HG02852 (cell line): ENCODE results near the gene KIF26A.
"Not testable (repeated sequence)": the region's sequence is repeated elsewhere in the genome, so short reads cannot be mapped to it uniquely, and the experiment has no call there.

ENCODE experiments used
- ATAC-seq: cut with Tn5 transposase; IDR thresholded peaks from one replicate; pipeline ENCODE4 v1.9.1; 2021; ENCODE audit warnings: mild to moderate bottlenecking, moderate library complexity; ENCODE audit not compliant: unreplicated experiment

Gene KIF26A

DNA sequence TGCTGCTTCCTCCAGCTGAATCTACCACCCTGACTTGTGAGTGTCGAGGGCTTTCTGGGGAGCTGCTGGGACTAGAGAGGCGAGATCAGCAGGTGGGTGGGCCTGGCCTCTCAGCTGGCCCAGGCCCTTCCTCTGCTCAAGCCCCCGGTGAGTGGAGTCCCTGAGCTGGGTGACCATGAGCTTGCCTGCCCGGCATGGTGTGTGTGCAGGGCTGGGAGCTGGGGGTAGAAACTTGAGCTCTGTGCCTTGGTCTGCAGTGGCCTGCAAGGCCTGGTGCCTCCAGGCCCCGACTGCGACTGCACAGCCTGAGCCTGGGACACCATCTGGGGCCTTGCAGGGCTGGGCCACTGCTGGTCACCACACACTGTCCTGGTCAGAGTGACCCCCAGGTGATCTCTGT lies 67.4 kb downstream of the KIF26A start:
- ATAC-seq, result no peak

DNA sequence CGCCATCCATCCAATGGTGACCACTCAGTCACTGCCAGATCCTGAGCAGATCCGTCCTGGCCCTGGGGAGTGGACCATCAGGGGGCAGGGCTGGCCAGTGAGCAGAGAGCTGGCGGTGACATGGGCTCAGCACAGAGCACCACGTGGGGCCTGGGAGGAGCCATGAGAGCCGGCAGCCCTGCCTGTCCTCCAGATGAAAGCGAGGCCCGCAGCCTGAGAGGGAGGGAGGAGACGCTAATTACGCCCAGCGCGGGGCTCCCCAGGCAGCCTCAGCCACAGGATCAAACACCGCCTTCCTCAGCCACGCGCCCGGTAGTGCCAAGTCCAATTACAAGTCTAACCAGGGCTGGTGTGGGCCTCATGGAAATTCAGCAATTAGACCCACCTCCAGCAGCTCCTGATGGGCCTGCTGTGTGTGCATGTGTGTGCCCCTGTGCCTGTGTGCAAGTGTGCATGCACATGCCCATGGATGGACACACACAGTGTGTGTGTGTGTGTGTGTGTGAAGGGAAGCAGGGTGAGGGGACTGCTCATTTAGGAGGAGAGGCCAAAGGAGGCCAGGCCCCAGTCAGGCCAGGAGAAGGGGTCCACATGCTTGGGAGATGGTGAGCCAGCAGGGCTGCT lies 68.0 kb downstream of the KIF26A start:
- no peak for ATAC-seq

DNA sequence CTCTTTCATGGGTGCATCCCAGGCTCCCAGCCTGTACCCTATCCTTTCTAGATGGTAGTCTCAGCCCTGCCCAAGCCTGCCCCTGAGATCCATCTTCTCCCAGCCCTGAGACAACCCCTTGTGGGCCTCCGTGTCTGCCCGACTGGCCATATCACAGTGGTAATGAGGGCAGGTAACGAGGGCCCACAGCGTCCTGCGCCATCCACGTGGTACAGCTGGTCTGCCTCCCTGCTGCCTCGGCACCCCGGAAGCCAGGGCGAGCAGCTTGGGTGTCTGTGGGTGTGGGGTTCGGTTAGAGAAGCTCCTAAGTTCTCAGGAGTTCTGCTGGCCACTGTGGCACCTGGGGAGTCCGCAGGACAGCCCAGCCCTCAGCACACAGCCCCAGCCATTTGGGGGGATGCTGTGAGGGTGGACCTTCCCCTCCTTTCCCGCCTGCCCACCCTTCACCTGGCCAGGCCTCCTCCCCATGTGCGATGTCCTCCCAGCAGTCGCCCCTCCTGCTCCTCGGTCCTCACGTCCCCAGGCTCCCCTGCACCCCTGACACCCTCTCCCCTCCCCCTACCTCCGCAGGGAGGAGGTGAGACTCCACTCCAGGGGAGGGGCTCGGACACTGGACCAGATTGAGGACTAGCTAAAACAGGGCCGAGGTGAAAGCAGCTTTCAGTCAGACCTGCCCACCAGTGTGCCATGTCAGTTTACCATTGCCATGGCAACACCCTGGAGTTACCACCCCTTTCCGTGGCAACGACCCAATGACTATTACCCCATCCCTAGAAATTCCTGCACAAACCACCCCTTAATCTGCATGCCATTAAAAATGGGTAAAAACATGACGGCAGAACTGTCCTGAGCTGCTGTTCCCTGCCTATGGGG lies 69.0 kb downstream of the KIF26A start:
- ATAC-seq, result no peak

DNA sequence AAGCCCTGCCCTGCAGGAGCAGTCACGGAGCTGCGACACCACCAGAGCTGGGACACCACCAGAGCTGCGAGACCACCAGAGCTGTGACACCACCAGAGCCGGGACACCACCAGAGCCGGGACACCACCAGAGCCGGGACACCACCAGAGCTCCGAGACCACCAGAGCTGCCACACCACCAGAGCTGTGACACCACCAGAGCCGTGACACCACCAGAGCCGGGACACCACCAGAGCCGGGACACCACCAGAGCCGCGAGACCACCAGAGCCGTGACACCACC lies 69.6 kb downstream of the KIF26A start:
- ATAC-seq, result not testable (repeated sequence)

DNA sequence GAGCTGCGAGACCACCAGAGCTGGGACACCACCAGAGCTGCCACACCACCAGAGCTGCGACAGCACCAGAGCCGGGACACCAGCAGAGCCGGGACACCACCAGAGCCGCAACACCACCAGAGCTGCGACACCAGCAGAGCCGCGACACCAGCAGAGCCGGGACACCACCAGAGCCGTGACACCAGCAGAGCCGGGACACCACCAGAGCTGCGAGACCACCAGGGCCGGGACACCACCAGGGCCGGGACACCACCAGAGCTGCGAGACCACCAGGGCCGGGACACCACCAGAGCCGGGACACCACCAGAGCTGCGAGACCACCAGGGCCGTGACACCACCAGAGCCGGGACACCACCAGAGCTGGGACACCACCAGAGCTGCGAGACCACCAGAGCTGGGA lies 69.9 kb downstream of the KIF26A start:
- not testable (repeated sequence) for ATAC-seq

DNA sequence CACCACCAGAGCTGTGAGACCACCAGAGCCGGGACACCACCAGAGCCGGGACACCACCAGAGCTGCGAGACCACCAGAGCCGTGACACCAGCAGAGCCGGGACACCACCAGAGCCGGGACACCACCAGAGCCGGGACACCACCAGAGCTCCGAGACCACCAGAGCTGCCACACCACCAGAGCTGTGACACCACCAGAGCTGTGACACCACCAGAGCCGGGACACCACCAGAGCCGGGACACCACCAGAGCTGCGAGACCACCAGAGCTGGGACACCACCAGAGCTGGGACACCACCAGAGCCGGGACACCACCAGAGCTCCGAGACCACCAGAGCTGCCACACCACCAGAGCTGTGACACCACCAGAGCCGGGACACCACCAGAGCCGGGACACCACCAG lies 70.7 kb downstream of the KIF26A start:
- not testable (repeated sequence) for ATAC-seq

DNA sequence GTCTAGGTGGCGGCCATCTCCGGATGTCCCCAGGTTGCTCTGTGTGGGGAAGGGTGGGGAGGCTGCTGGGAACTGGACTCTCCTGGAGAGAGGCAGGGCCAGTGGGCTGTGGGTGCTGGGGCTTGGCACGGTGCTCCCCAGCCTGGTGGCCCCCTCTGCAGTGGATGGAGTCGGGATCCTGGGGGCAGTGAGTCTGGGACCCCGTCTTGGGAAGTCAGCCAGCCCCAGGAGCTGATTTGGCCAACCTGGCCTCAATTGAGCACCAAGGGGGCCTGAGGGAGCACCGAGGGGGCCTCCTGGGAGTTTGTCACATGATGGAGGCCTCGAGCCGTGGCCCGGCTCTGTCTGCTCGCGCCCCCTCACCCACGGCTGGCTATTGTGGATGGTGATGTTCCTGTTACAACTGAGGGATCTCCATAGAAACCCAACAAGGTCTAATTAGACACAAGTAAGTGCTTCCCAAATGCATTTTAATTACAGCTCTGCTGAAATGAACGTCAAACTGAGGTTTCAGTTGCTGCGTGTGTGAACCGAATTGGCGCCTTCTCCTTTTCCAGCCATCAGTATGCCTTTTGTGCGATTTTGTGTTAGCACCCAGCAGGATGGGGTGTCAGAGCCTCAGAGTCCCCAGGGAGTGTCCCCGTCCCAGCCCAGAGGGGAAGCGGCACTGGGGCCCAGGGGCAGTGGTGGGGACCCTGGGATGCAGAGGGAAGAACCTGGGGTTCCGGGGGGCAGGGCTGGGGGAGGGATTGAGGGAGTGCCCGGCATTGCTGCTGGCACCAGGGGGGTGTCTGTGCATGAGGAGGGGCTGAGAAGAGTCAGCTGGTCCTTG lies 71.8 kb downstream of the KIF26A start:
- no peak for ATAC-seq

DNA sequence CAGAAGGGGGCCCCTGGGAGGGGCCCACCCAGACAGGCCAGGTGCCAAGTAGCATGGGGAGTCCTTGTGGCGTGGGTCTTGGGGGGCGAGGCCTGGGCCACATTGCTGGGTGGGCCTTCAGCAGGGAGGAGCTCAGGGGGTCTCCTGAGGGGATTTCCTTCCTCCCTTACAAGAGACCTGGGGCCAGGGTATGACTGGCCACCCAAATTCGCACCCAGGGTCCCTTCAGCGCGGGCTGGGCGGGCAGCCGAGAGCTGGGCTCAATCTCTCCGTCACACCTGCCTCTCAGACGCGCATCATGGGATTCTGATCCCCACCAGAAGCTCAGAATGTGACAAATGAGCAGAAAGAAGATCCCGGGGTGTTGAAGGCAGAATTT lies 72.4 kb downstream of the KIF26A start:
- no peak for ATAC-seq

DNA sequence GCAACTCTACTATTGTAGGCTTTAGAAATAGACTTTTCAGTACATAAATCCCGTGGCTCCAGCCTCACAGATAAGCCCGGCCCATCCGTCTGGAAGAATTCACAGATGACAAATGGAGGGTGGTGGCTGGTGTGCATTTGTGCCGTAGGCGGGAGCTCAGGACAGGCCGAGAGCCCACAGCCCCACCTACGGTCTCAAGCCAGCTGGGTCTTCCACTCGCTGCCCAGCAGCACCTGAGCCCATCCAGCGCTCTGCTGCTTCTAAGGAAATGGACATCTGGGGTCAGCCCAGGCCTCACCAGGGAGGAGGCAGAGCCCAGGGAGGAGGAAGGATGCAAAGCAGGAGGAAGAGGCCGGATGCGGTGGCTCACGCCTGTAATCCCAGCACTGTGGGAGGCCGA lies 72.8 kb downstream of the KIF26A start:
- ATAC-seq, result no peak

DNA sequence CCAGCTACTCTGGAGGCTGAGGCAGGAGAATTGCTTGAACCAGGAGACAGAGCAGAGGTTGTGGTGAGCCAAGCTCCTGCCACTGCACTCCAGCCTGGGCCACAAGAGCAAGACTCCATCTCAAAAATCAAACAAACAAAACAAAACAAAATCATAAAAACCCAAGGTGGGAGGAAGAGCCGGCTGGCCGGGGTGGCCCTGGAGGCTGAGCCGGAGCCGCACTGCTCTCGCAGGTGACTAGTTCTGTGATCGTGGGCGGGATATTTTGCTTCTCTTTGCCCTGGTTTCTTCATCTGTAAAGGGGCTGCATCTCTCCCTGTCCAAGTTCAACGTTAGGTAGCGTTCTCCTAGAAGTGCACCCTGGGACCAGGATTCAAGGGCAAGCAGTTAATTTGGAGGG lies 73.4 kb downstream of the KIF26A start:
- ATAC-seq, result no peak

DNA sequence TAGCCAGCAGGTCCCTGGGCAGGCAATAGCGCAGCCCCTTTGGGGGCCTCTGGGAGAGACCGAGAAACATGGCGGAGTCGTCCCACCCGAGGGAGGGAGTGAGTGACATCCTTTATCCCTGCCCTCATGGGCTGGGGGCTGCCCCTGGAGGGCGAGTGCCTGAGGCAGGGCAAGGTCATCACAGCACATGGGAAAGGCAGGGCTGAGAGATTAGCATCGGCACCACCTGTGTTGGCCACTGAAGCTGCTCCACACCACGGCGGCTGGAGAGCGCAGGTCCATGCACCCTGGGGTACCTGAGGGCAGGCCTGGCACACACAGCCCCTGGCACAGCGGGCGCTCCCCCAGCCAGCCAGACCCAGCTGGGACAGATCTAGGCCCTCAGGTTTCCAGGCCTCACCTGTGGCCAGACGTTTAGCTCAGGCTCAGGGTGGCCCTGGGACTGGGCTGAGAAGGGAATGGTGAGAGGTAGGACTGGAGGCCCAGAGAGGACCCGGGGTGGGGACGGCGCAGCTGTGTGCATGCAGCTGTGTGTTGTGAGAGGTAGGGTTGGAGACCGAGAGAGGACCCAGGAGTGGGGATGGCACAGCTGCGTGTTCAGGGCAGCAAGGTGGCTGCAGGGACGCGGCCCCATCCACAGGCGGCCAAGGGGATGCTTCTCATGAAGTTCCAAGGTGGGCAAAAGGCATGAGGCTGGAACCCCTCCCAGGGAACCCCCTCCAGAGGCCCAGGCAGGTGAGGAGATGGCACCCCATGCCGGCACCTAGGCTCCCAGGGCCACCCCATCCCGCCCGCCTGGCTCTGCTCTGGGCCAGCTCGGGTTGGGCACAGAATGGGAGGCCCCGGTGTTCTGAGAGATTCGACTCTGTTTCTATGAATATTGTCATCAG lies 74.1 kb downstream of the KIF26A start:
- no peak for ATAC-seq

DNA sequence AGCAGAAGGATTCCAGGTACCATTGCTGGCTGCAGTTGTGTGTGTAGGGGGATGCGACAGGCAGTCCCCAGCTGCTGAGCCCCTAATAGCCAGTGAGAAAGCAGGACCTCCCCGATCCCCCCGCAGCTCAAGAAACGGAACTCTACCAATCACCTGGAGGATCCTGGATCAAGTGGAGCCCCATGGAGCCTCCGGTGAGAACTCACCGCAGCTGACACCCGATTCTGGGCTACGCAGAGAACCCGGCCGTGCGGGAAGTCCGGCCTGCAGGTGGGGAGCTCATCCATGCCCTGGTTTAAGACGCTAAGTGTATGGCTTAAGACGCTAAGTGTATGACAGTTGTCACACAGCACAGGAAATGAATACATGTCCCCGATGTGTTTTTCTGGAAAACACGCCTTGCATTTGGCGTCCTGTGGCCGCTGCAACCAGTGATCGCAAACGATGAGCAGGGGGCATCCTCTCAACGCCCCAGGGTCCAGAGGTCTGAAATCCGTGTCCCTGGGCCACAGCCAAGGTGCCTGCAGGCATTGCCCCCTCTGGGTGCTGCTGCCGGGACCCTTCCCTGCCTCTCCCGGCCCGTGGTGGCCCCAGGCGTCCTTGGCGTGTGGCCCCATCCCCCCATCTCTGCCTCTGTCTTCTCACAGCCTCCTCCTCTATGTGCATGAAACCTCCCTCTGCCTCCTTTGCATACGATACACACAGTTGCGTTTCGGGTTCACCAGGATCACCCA lies 75.1 kb downstream of the KIF26A start:
- ATAC-seq, result no peak

DNA sequence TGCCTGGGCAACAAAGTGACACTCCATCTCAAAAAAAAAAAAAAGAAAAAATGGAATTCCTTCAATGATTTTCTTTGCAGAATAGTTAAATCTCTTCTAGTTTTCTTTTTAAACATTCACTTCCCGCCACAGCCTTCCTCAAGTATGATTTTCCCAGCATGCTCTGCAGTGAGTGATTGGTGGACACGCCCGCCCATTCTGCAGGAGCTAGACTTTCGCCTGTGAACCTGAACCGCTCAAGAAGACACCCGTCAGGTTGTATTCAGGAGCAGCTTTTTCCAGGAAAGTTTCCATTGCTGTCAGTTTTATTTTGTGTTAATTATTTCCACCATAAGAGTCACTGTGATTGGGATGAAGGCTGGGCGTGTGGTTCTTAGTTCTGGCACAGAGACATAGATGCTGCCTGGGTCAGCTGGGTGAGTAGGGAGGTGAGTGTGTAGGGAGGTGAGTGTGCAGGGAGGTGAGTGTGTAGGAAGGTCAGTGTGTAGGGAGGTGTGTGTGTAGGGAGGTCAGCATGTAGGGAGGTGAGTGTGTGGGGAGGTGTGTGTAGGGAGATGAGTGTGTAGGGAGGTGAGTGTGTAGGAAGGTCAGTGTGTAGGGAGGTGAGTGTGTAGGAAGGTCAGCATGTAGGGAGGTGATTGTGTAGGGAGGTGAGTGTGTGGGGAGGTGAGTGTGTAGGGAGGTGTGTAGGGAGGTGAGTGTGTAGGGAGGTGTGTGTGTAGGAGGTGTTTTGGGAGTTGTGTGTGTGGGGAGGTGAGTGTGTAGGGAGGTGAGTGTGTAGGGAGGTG lies 76.2 kb downstream of the KIF26A start:
- no peak for ATAC-seq

DNA sequence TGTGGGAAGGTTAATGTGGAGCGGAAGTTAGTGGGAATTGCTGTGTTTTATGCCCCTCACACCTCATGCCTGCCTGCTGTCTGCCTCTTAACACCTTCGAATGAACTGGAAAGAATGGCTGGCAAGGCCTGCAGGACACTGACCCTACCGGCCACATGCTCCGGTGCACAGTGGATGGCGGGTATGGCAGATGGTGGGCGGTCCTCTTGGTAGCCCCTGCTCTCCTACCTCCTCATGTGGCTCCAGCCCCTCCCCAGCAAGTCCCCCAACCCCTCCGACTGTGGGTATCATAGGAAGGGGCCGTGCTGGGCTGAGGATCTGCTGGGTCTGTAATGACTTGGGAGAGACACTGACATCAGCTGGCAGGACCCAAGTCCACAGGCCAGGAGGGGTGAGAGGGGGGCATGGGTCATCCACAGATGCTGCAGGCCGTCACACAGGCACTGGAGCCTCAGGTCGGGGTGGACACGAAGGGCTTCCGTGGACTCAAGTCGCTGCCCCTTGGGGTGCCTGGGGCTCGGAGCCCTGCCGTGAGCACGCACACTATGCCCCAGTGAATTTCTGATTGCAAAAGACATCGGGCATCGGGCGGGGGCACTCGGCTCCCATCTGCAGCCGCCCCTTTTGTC lies 77.4 kb downstream of the KIF26A start:
- no peak for ATAC-seq

DNA sequence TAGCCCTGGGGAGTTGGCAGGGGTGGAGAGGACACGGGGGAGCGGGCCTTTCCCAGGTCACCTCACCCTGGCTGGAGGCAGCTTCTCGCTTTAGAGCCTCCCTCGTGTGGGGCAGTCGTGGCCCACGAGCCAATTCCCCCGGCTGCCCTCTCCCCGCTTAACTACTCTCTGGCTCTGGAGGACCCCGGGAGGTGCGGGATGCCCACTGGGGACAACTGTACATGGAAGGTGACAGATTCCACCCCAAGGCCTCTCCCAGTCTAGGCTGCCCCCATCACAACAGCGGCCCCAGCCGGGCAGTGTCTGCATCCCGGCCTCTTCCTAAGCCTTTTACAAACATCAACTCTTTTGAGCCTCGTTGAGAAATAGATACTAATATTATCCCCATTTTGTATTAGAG lies 78.1 kb downstream of the KIF26A start:
- no peak for ATAC-seq

DNA sequence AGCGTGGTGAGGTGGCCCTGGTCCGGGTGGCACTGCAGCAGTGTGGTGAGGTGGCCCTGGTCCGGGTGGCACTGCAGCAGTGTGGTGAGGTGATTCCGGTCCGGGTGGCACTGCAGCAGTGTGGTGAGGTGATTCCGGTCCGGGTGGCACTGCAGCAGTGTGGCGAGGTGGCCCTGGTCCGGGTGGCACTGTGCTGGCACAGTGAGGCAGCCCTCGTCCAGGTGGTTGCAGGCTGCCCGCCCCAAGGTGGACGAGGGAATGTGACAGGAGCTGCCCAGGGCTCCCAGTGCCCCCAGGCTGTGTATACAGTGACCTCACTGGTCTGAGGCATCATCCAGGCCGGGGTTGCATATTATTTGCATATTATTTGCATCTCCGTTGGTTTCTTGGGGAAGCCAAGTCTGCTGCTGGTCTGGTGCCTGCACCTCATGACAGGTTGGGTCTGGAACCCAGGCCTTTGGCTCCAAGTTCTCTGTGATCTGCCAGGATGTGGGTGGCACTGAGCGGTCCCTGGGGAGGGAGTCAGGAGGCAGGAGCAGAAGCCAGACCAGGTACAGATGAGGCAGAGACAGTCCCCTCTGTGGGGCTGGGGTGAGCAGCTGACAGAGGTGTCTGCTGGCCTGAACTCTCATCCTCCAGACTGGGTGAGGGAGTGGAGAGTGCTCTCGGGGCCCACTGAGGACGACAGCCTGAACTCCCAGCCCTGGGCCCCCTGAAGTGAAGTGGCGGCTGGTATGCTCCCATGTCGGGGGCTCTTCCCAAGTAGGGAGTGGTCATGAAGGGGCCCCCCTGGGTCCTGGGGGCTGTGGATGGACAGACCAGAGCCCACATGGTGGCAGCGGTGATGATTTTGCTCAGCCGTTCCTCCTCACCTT lies 79.3 kb downstream of the KIF26A start:
- no peak for ATAC-seq

DNA sequence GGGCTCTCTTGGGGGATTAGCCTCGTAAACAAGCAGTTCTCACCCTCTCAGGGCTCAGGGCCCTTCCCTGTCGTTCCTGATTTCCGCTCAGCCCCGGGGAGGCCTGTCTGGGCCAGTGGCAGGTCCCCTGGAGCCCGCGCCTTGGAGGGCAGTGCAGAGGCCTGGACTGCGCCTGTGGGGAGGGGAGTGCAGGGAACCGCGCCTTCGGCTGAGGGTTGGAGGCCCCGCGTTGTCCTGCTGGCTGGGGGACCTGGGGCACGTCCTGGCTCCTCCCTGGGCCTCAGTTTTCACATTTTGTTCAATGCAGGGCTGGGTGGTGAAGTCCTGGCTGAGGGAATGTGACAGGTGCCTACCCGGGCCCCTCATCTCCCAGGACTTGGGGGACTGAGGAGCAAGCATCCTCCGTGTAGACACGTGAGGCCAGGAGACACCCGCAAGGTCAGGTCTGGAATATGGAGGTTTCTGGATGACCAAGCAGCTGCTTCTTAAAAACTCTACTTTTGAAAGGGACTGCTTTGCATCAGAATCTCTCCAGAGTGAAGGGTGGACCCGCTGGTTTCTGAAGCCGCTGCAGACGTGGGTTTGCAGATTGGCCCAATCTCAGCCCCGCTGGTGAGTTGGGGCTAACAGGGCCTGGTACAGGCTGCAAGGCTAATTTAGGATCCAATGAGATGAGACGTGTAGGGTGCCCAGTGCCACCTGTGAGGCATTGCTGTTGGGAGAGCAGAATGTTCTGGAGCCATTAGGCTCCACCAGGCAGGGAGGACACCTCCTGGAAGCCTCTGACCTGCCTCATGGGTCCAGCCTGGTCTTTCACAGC lies 80.2 kb downstream of the KIF26A start:
- no peak for ATAC-seq
